Colonic mucosa (tissue), 4 donors: ENCODE data around the gene SMARCA2. TPM values are rescaled to one million over a fixed set of nuclear protein-coding genes. Genes with fewer than 3 reads are reported as not detected.

Experiments
- DNase-seq: peaks from one replicate; pipeline ENCODE4 v3.0.0-alpha.2; 2020
- H3K27ac ChIP-seq: fragments of 200-600 bp; one replicate; pipeline ENCODE4 v1.8.0; 2021
- H3K27me3 ChIP-seq: fragments of 200-600 bp; one replicate; pipeline ENCODE4 v1.8.0; 2021
- H3K36me3 ChIP-seq: fragments of 200-600 bp; one replicate; pipeline ENCODE4 v1.8.0; 2021
- H3K4me1 ChIP-seq: fragments of 200-600 bp; one replicate; pipeline ENCODE4 v1.8.0; 2021; ENCODE audit warnings: mild to moderate bottlenecking
- H3K4me3 ChIP-seq: fragments of 200-600 bp; one replicate; pipeline ENCODE4 v1.8.0; 2021
- H3K9ac ChIP-seq, 2 donors: one replicate each; pipeline ENCODE4 v1.7.0; 2013; ENCODE audit warnings: control low read depth in 2 of 2, low read depth in 2 of 2, low read length in 2 of 2
- H3K9me3 ChIP-seq: fragments of 200-600 bp; one replicate; pipeline ENCODE4 v1.8.0; 2021
- intact Hi-C: fragments of 100-400 bp; cut with DNase I; formaldehyde crosslinking; loops from one replicate; pipeline ENCODE4 v1.14.1; 2022
- total RNA-seq, 2 donors: library from RNA; stranded (reverse); fragmentation: NEBNext Ultra II Directional in 1 of 2; extraction: Animal tissue kit (Norgen Biotek cat#: 25700) in 1 of 2; gene quantifications; one replicate each; pipeline ENCODE4 v1.2.1, GENCODE V29; 2021
- TF ChIP-seq, protein P1 (sequence below): fragments of 200-600 bp; IDR thresholded peaks from one replicate; pipeline ENCODE4 v1.8.0; 2022; ENCODE audit warnings: antibody characterized with exemption, mild to moderate bottlenecking
- donor health status: healthy.
- donor health status: DM: no; HTN: no; CAD: no.
- donor health status: DM: no; HTN: no; CAD: no.

The SMARCA2 gene
- total RNA-seq, 2 donors from 2014 or later = 89.4 to 97.0 TPM

GRCh38 chr9:2213830-2214468 lies 198.8 kb downstream of the SMARCA2 start:
- H3K4me3 ChIP-seq = no peak overlapping the region
- H3K36me3 ChIP-seq = no peaks in the 10 kb centered on the region
- no peak for DNase-seq
- intact Hi-C loops = no loop called here
- H3K27ac ChIP-seq = no peak overlapping the region
- H3K4me1 ChIP-seq = no peaks in the 10 kb centered on the region
- TF ChIP-seq, protein P1, sequence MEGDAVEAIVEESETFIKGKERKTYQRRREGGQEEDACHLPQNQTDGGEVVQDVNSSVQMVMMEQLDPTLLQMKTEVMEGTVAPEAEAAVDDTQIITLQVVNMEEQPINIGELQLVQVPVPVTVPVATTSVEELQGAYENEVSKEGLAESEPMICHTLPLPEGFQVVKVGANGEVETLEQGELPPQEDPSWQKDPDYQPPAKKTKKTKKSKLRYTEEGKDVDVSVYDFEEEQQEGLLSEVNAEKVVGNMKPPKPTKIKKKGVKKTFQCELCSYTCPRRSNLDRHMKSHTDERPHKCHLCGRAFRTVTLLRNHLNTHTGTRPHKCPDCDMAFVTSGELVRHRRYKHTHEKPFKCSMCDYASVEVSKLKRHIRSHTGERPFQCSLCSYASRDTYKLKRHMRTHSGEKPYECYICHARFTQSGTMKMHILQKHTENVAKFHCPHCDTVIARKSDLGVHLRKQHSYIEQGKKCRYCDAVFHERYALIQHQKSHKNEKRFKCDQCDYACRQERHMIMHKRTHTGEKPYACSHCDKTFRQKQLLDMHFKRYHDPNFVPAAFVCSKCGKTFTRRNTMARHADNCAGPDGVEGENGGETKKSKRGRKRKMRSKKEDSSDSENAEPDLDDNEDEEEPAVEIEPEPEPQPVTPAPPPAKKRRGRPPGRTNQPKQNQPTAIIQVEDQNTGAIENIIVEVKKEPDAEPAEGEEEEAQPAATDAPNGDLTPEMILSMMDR = no peak
- no peaks in the 10 kb centered on the region for H3K27me3 ChIP-seq
- H3K9ac ChIP-seq = no peak overlapping the region
- H3K9me3 ChIP-seq = no peaks in the 10 kb centered on the region

DNA sequence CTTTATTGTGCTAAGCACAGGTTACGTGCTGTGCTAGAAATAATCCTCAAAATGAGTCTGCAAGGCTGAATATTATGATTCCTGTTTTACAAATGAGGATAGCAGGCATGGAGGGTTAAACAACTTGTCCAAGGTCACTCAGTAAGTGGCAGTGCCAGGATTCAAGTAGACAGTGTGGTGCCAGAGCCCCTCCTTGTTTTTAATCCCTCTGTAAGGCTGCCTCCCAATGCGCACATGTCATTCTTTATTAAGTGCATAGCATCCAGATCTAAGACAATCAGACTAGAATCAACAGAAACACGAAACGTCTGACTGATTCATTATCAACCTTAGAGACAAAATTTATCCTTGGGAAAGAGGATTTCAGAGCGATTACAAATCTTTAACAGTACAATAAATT lies 199.6 kb downstream of the SMARCA2 start:
- no peak overlapping the region for H3K9ac ChIP-seq
- DNase-seq = no peak
- TF ChIP-seq, protein P1 = no peak
- intact Hi-C loops = no loop called here
- H3K4me3 ChIP-seq = no peak overlapping the region
- H3K27me3 ChIP-seq = no peaks in the 10 kb centered on the region
- H3K9me3 ChIP-seq = no peaks in the 10 kb centered on the region
- no peaks in the 10 kb centered on the region for H3K4me1 ChIP-seq
- H3K27ac ChIP-seq = no peak overlapping the region
- H3K36me3 ChIP-seq = no peaks in the 10 kb centered on the region

DNA sequence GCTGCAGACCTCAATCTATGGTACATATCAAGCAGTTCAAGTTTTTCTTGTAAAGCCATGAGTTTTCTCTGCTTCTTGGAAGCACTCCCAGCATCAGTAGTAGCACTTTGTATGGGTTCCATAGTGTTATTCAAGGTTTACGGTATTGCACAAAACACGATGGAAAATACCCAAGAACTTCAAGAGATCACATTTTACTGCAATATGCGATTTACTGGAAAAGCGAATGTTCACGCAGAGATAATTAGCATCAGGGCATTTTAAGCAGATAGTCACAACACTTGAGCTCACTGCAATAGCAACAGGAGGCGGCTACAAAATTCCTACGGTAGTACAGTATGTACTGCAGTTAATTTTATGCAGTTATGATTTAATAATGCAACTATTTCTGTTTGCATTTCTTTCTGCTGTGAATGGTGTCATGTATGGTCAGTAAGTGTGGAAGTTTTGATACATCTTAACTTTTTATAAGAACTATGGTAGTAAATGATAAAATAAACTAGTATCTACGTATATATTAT lies 200.8 kb downstream of the SMARCA2 start:
- TF ChIP-seq, protein P1 = no peak

GRCh38 chr9:2216591-2216990 lies 201.4 kb downstream of the SMARCA2 start:
- TF ChIP-seq, protein P1 = no peak
- Histone ChIP-seq H3K27ac (no peak overlapping the region), H3K4me3 (no peak overlapping the region), H3K9me3 (no peaks in the 10 kb centered on the region), H3K36me3 (no peaks in the 10 kb centered on the region), H3K4me1 (no peaks in the 10 kb centered on the region), H3K9ac (no peak overlapping the region), H3K27me3 (no peaks in the 10 kb centered on the region)
- intact Hi-C loops = no loop called here
- no peak for DNase-seq

More for the DNA sequence above, 200.8 kb downstream of the SMARCA2 start:
- no peaks in the 10 kb centered on the region for H3K36me3 ChIP-seq
- H3K27me3 ChIP-seq = no peaks in the 10 kb centered on the region
- intact Hi-C loops = no loop called here
- no peak for DNase-seq
- H3K9ac ChIP-seq = no peak overlapping the region
- H3K4me1 ChIP-seq = no peaks in the 10 kb centered on the region
- H3K4me3 ChIP-seq = no peak overlapping the region
- no peak overlapping the region for H3K27ac ChIP-seq
- no peaks in the 10 kb centered on the region for H3K9me3 ChIP-seq

- H3K9ac ChIP-seq = no peak overlapping the region
- no peaks in the 10 kb centered on the region for H3K4me1 ChIP-seq
- no peaks in the 10 kb centered on the region for H3K27me3 ChIP-seq
- no peak overlapping the region for H3K4me3 ChIP-seq
- TF ChIP-seq, protein P1 = no peak
- no peak for DNase-seq
- intact Hi-C loops = no loop called here
- H3K9me3 ChIP-seq = no peaks in the 10 kb centered on the region
- H3K27ac ChIP-seq = no peak overlapping the region
- no peaks in the 10 kb centered on the region for H3K36me3 ChIP-seq
These were observed 202.4 kb downstream of the SMARCA2 start for GRCh38 chr9:2217540-2217939.
